Endothelial cell of umbilical vein (primary cell): ENCODE data around the gene MTCH1. TPM values are rescaled to one million over a fixed set of nuclear protein-coding genes. Genes with fewer than 3 reads are reported as not detected.

Source experiments
- BruUV-seq: library from RNA; stranded (reverse); fragments of 400-500 nt; replicated peaks from 2 replicates; lab custom pipeline; 2021; lab: Mats Ljungman, UMichigan
- CTCF ChIA-PET: fragments of 300-600, 350-600 bp; sonication (Branson Sonifier 250); formaldehyde crosslinking; loops from one replicate; lab custom pipeline; 2021; ENCODE audit warnings: antibody characterized with exemption, inconsistent platforms; lab: Charles Lee
- POLR2A ChIA-PET: fragments of 300-600, 350-600 bp; sonication (Branson Sonifier 250); formaldehyde crosslinking; loops from one replicate; lab custom pipeline; 2021; ENCODE audit warnings: antibody characterized with exemption, inconsistent platforms; lab: Charles Lee
- DNase-seq: peaks from one replicate; pipeline ENCODE4 v3.0.0-alpha.2; 2011; ENCODE audit warnings: low read depth, low spot score
- FAIRE-seq: peaks from 2 replicates; lab custom pipeline; 2011; peaks lifted over from hg19 to GRCh38; lab: Jason Lieb, UNC
- H2AFZ ChIP-seq: 2 replicates; pipeline ENCODE4 v1.6.0; 2012; ENCODE audit warnings: low read depth, low read length, control low read depth, inconsistent platforms
- H3K27ac ChIP-seq: 2 replicates; pipeline ENCODE4 v1.5.1; 2011; ENCODE audit warnings: low read depth, mild to moderate bottlenecking, control low read depth, low read length, moderate library complexity; ENCODE audit not compliant: insufficient read depth
- H3K27me3 ChIP-seq, 2 experiments: 2 replicates each; pipeline versions ENCODE4 v1.6.0 to v1.6.1; 2011; ENCODE audit warnings: low read length in 2 of 2, mixed read lengths in 1 of 2; ENCODE audit not compliant: control insufficient read depth in 2 of 2, insufficient read depth in 2 of 2
- H3K36me3 ChIP-seq, 2 experiments: 2 replicates in 1 of 2; 3 replicates in 1 of 2; pipeline ENCODE4 v1.5.1; 2011; ENCODE audit warnings: low read length in 2 of 2, mild to moderate bottlenecking in 1 of 2, moderate library complexity in 1 of 2; ENCODE audit not compliant: control insufficient read depth in 2 of 2, insufficient read depth in 2 of 2; ENCODE audit errors: extremely low read depth in 1 of 2
- H3K4me1 ChIP-seq: 3 replicates; pipeline ENCODE4 v1.5.1; 2011; ENCODE audit warnings: mild to moderate bottlenecking, low read length; ENCODE audit not compliant: control insufficient read depth, insufficient read depth; ENCODE audit errors: extremely low read depth
- H3K4me2 ChIP-seq: 2 replicates; pipeline ENCODE4 v1.6.1; 2011; ENCODE audit warnings: low read length, control low read depth, mixed read lengths; ENCODE audit not compliant: insufficient read depth
- H3K4me3 ChIP-seq, 3 experiments: fragments of 200-600 bp in 1 of 3; sonication (generic), shearing (Covaris generic) in 1 of 3; replicated peaks in 1 of 3; 2 replicates each; pipeline ENCODE4 v1.5.1; 2011 to 2016; ENCODE audit warnings: control low read depth in 3 of 3, low read length in 3 of 3, mild to moderate bottlenecking in 2 of 3, inconsistent platforms in 1 of 3, low read depth in 1 of 3, moderate library complexity in 1 of 3; ENCODE audit not compliant: insufficient read depth in 1 of 3
- H3K79me2 ChIP-seq: 2 replicates; pipeline ENCODE4 v1.6.0; 2012; ENCODE audit warnings: low read length, inconsistent platforms; ENCODE audit not compliant: control insufficient read depth, insufficient read depth
- H3K9ac ChIP-seq: replicated peaks from 2 replicates; pipeline ENCODE3; 2011; ENCODE audit warnings: low read length, control low read depth; ENCODE audit not compliant: insufficient read depth; ENCODE audit errors: extremely low read depth
- H3K9me1 ChIP-seq: replicated peaks from 3 replicates; pipeline ENCODE4 v1.6.0; 2011; ENCODE audit warnings: mild to moderate bottlenecking, low read length; ENCODE audit not compliant: control insufficient read depth, insufficient read depth; ENCODE audit errors: extremely low read depth
- H3K9me3 ChIP-seq: replicated peaks from 2 replicates; pipeline ENCODE4 v1.5.1; 2012; ENCODE audit warnings: low read length, inconsistent platforms; ENCODE audit not compliant: control insufficient read depth, insufficient read depth
- H4K20me1 ChIP-seq: replicated peaks from 2 replicates; pipeline ENCODE3; 2011; ENCODE audit warnings: mild to moderate bottlenecking, low read length; ENCODE audit not compliant: control insufficient read depth, insufficient read depth; ENCODE audit errors: extremely low read depth
- EZH2 ChIP-seq: IDR thresholded peaks from 2 replicates; pipeline ENCODE4 v1.6.1; 2012; ENCODE audit warnings: borderline replicate concordance, low read depth, mild to moderate bottlenecking, moderate library complexity, low read length, inconsistent platforms; ENCODE audit not compliant: severe bottlenecking
- FOS ChIP-seq: IDR thresholded peaks from 2 replicates; pipeline ENCODE4 v1.6.1; 2011; ENCODE audit warnings: mild to moderate bottlenecking, low read length, moderate library complexity, borderline replicate concordance; ENCODE audit not compliant: insufficient read depth
- GATA2 ChIP-seq: IDR thresholded peaks from 2 replicates; pipeline ENCODE4 v1.7.0; 2011; ENCODE audit warnings: low read depth, mild to moderate bottlenecking, moderate library complexity, mixed read lengths, low read length; ENCODE audit not compliant: insufficient read length, insufficient read depth
- JUN ChIP-seq: IDR thresholded peaks from 2 replicates; pipeline ENCODE4 v1.6.1; 2011; ENCODE audit warnings: borderline replicate concordance, low read depth; ENCODE audit not compliant: insufficient read length, insufficient read depth
- MYC ChIP-seq: IDR thresholded peaks from one replicate; pipeline ENCODE4 v1.6.1; 2011; ENCODE audit warnings: mild to moderate bottlenecking, low read depth, low read length
- POLR2A ChIP-seq: IDR thresholded peaks from 2 replicates; pipeline ENCODE4 v1.6.1; 2012; ENCODE audit warnings: low read depth, mild to moderate bottlenecking, control low read depth, low read length
- POLR2AphosphoS5 ChIP-seq: IDR thresholded peaks from 2 replicates; pipeline ENCODE4 v1.6.1; 2012; ENCODE audit warnings: low read depth, mild to moderate bottlenecking, control low read depth, low read length, moderate library complexity; ENCODE audit not compliant: insufficient read depth
- dilution Hi-C: fragments of 300-500 bp; cut with MboI; formaldehyde crosslinking; loops from one replicate; pipeline ENCODE4 v1.15.0; 2019; ENCODE audit warnings: low sequenced_read_pairs; ENCODE audit not compliant: extremely low pct_ligation_motif_present
- intact Hi-C: fragments of 100-400 bp; cut with micrococcal nuclease; formaldehyde crosslinking; loops from one replicate; pipeline ENCODE4 v1.10.0; 2022
- polyA plus RNA-seq, 4 experiments: library from polyadenylated mRNA; depleted of rRNA in 3 of 4; stranded (reverse) in 3 of 4; unstranded in 1 of 4; fragments of >200 nt; gene quantifications; 2 replicates each; pipeline versions ENCODE4 v1.2.1 to v1.2.3, GENCODE V29; 2011 to 2012; ENCODE audit warnings: missing spikeins in 1 of 4
- total RNA-seq: library from RNA; stranded (reverse); gene quantifications from 2 replicates; pipeline ENCODE4 v1.2.3, GENCODE V29; 2021
- TF ChIP-seq, protein P1 (sequence below), 2 donors: IDR thresholded peaks; 1 replicate in 1 of 2; 2 replicates in 1 of 2; pipeline ENCODE4 v1.5.1; 2011; ENCODE audit warnings: low read length in 2 of 2, mild to moderate bottlenecking in 2 of 2, moderate library complexity in 2 of 2, control low read depth in 1 of 2, inconsistent platforms in 1 of 2, low read depth in 1 of 2; ENCODE audit not compliant: insufficient read depth in 1 of 2; ENCODE audit errors: extremely low read depth in 1 of 2
- TF ChIP-seq, protein P2 (sequence below): IDR thresholded peaks from 2 replicates; pipeline ENCODE4 v1.6.1; 2011; ENCODE audit not compliant: insufficient read depth, insufficient read length

MTCH1 gene
- total and polyA plus RNA-seq, 2 donors (not counting 3 experiments of a cell fraction or from before 2014, with no cell fraction given) = 218 to 228 TPM

DNA sequence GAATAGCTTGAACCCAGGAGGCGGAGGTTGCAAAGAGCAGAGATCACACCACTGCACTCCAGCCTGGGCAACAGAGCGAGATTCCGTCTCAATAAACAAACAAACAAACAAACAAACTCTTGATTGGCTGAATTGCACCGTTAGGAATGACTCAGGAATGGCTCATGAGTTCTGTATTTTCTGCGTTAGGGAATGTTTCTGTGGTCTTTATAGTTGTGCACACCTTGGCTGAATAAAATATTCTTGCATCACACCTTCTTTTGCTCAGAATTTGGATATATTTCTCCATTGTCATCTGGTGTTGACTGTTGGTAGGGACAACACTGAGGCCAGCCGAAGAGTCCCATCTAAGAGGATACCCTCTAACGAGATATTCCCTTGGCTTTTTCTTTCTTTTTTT is 51.1 kb downstream of the MTCH1 start:
- no peaks in the 10 kb centered on the region for H4K20me1 ChIP-seq
- no peaks in the 10 kb centered on the region for H3K36me3 ChIP-seq
- ChIA-PET POLR2A (no interaction called here), CTCF (interaction anchor here (1.7 kb wide), 1 partner anchor 275 kb away, joined by 3 read pairs; no protein-coding TSS in a partner anchor)
- H3K79me2 ChIP-seq = no peaks in the 10 kb centered on the region
- no peak overlapping the region for H3K4me3 ChIP-seq
- no peaks in the 10 kb centered on the region for H3K9me1 ChIP-seq
- H3K4me1 ChIP-seq = peaks cover 8% of the 10 kb centered on the region
- dilution Hi-C loops (no loop called here), intact Hi-C loops (no loop called here)
- FAIRE-seq (no peak), DNase-seq (no peak)
- H3K9ac ChIP-seq = no peak overlapping the region
- no peak overlapping the region for H3K4me2 ChIP-seq
- no TSS peak for BruUV-seq
- no peak overlapping the region for H3K27ac ChIP-seq
- no peaks in the 10 kb centered on the region for H3K27me3 ChIP-seq
- TF ChIP-seq, protein P1, sequence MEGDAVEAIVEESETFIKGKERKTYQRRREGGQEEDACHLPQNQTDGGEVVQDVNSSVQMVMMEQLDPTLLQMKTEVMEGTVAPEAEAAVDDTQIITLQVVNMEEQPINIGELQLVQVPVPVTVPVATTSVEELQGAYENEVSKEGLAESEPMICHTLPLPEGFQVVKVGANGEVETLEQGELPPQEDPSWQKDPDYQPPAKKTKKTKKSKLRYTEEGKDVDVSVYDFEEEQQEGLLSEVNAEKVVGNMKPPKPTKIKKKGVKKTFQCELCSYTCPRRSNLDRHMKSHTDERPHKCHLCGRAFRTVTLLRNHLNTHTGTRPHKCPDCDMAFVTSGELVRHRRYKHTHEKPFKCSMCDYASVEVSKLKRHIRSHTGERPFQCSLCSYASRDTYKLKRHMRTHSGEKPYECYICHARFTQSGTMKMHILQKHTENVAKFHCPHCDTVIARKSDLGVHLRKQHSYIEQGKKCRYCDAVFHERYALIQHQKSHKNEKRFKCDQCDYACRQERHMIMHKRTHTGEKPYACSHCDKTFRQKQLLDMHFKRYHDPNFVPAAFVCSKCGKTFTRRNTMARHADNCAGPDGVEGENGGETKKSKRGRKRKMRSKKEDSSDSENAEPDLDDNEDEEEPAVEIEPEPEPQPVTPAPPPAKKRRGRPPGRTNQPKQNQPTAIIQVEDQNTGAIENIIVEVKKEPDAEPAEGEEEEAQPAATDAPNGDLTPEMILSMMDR (IDR thresholded peaks at IDR 0.05; ENCODE audit: extremely low read depth in 1 of 2, insufficient read depth in 1 of 2, low read depth in 1 of 2, low read length in 2 of 2) = no peak
- TF ChIP-seq, protein P2, sequence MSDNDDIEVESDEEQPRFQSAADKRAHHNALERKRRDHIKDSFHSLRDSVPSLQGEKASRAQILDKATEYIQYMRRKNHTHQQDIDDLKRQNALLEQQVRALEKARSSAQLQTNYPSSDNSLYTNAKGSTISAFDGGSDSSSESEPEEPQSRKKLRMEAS = no peak
- TF ChIP-seq GATA2 (no peak), MYC (no peak), JUN (no peak), POLR2AphosphoS5 (no peak), POLR2A (no peak), FOS (no peak), EZH2 (no peak)
- H3K9me3 ChIP-seq = no peaks in the 10 kb centered on the region
- H2AFZ ChIP-seq = no peak overlapping the region
